ENCODE data around the gene PLXNA2.

DNA sequence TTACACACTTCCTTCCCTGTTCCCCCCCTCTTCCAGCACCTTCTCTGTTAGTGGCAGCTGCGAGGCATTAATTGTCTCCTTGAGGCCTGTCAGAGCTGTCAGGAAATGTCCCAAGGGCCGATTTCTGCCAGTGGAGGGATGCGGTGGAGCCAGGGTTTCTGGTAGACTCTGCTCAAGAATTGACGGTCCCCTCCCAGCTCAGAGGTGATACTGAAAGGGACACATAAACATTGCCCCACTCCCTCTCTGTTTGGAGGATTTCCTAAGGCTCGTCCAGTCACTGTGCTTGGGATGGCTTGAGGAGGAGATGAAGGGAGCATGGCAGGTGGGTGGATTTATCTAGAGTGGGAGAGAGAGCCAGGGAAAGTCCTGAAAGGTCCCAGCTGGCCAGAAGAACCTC lies 271.8 kb downstream of the PLXNA2 start:
- TF ChIP-seq, protein P1, sequence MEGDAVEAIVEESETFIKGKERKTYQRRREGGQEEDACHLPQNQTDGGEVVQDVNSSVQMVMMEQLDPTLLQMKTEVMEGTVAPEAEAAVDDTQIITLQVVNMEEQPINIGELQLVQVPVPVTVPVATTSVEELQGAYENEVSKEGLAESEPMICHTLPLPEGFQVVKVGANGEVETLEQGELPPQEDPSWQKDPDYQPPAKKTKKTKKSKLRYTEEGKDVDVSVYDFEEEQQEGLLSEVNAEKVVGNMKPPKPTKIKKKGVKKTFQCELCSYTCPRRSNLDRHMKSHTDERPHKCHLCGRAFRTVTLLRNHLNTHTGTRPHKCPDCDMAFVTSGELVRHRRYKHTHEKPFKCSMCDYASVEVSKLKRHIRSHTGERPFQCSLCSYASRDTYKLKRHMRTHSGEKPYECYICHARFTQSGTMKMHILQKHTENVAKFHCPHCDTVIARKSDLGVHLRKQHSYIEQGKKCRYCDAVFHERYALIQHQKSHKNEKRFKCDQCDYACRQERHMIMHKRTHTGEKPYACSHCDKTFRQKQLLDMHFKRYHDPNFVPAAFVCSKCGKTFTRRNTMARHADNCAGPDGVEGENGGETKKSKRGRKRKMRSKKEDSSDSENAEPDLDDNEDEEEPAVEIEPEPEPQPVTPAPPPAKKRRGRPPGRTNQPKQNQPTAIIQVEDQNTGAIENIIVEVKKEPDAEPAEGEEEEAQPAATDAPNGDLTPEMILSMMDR (conservative IDR thresholded peaks at IDR 0.05; ENCODE audit: low read depth, low read length): no peak
- TF ChIP-seq EZH2 (IDR thresholded peaks at IDR 0.05; ENCODE audit: borderline replicate concordance, low read depth, low read length, poor library complexity, severe bottlenecking): no peak
